Glutamatergic neuron (in vitro differentiated cells): ENCODE data around the gene FAM98B. TPM values are rescaled to one million over a fixed set of nuclear protein-coding genes. Genes with fewer than 3 reads are reported as not detected.

Experiments
- DNase-seq: peaks from one replicate; pipeline ENCODE4 v3.0.0; 2022
- H3K27ac Mint-ChIP-seq: one replicate; pipeline ENCODE4 v1.8.0; 2020; ENCODE audit warnings: mild to moderate bottlenecking, mixed read lengths, inconsistent platforms; ENCODE audit not compliant: unreplicated experiment
- H3K27me3 Mint-ChIP-seq: one replicate; pipeline ENCODE4 v1.8.0; 2020; ENCODE audit warnings: mild to moderate bottlenecking, moderate library complexity, mixed read lengths, inconsistent platforms; ENCODE audit not compliant: unreplicated experiment
- H3K36me3 Mint-ChIP-seq: one replicate; pipeline ENCODE4 v1.8.0; 2020; ENCODE audit warnings: mild to moderate bottlenecking, mixed read lengths, inconsistent platforms; ENCODE audit not compliant: unreplicated experiment
- H3K4me1 Mint-ChIP-seq: one replicate; pipeline ENCODE4 v1.8.0; 2020; ENCODE audit warnings: mild to moderate bottlenecking, low read depth, mixed read lengths, inconsistent platforms; ENCODE audit not compliant: unreplicated experiment
- H3K4me3 Mint-ChIP-seq: one replicate; pipeline ENCODE4 v1.8.0; 2020; ENCODE audit warnings: mild to moderate bottlenecking, mixed read lengths, inconsistent platforms; ENCODE audit not compliant: unreplicated experiment
- H3K9me3 Mint-ChIP-seq: one replicate; pipeline ENCODE4 v1.8.0; 2020; ENCODE audit warnings: mild to moderate bottlenecking, moderate library complexity, mixed read lengths, inconsistent platforms; ENCODE audit not compliant: unreplicated experiment
- total RNA-seq: library from RNA; stranded (reverse); fragmentation: NEBNext Ultra II Directional; extraction: Animal tissue kit (Norgen Biotek cat#: 25700); gene quantifications from one replicate; pipeline ENCODE4 v1.2.1, GENCODE V29; 2021; ENCODE audit not compliant: unreplicated experiment
- TF ChIP-seq, protein P1 (sequence below): fragments of 200-600 bp; sonication (generic); IDR thresholded peaks from one replicate; pipeline ENCODE4 v1.5.0; 2021; ENCODE audit not compliant: partially characterized antibody, unreplicated experiment

The FAM98B gene
- total RNA-seq, 1 donor from 2014 or later, result 19.9 TPM

DNA sequence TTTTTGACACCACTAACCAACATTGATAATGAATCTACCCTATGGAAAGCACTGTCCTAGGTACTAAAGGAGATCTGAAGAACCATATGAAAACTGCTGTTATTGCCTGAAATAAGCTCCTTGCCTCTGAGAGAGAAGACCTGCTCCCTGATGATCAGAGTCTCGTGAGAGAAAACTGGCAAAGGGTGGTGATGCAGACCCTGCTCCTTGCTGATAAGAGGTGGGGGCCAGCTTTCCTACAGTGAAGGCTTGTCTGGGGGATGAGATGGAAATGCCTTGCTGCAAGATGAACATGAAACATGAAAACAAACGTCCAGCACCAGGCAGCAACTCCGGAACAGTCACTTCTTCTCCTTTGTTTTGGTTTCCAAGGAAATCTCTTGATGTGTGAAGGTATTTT, 78.8 kb downstream of the FAM98B start:
- H3K36me3 Mint-ChIP-seq, result no peaks in the 10 kb centered on the region
- H3K9me3 Mint-ChIP-seq, result peaks cover 3% of the 10 kb centered on the region
- no peak overlapping the region for H3K27ac Mint-ChIP-seq
- peaks cover 3% of the 10 kb centered on the region for H3K27me3 Mint-ChIP-seq
- no peak overlapping the region for H3K4me3 Mint-ChIP-seq
- TF ChIP-seq, protein P1, sequence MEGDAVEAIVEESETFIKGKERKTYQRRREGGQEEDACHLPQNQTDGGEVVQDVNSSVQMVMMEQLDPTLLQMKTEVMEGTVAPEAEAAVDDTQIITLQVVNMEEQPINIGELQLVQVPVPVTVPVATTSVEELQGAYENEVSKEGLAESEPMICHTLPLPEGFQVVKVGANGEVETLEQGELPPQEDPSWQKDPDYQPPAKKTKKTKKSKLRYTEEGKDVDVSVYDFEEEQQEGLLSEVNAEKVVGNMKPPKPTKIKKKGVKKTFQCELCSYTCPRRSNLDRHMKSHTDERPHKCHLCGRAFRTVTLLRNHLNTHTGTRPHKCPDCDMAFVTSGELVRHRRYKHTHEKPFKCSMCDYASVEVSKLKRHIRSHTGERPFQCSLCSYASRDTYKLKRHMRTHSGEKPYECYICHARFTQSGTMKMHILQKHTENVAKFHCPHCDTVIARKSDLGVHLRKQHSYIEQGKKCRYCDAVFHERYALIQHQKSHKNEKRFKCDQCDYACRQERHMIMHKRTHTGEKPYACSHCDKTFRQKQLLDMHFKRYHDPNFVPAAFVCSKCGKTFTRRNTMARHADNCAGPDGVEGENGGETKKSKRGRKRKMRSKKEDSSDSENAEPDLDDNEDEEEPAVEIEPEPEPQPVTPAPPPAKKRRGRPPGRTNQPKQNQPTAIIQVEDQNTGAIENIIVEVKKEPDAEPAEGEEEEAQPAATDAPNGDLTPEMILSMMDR, result no peak
- no peaks in the 10 kb centered on the region for H3K4me1 Mint-ChIP-seq
- no peak for DNase-seq

DNA sequence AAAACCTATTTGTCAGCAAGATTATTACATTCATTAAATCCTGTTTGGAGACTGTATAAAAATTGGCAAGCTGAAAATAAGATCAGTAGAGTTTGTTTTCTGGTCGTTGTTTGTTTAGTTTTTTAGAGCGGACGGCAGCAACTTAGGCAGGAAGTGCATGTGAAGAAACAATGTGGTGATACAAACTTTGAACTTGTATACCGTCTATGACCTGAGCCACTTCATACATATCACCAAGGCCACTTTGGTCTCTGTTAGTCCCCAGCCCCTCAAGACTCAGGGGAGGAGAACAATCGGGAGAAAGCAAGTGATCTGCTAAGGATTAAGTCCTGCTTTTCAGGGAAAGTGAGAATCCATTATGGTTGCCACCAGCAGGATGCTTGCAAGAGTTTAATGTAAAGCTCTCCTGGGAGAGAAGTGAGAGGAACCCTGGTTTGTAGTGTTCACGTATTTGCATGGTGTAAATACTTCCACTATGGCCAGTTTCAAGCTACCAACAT, 79.5 kb downstream of the FAM98B start:
- H3K4me3 Mint-ChIP-seq, result no peak overlapping the region
- TF ChIP-seq, protein P1, result no peak
- no peak overlapping the region for H3K27ac Mint-ChIP-seq
- H3K4me1 Mint-ChIP-seq, result no peaks in the 10 kb centered on the region
- no peak for DNase-seq
- H3K27me3 Mint-ChIP-seq, result no peaks in the 10 kb centered on the region
- H3K9me3 Mint-ChIP-seq, result peaks cover 2% of the 10 kb centered on the region
- no peaks in the 10 kb centered on the region for H3K36me3 Mint-ChIP-seq

DNA sequence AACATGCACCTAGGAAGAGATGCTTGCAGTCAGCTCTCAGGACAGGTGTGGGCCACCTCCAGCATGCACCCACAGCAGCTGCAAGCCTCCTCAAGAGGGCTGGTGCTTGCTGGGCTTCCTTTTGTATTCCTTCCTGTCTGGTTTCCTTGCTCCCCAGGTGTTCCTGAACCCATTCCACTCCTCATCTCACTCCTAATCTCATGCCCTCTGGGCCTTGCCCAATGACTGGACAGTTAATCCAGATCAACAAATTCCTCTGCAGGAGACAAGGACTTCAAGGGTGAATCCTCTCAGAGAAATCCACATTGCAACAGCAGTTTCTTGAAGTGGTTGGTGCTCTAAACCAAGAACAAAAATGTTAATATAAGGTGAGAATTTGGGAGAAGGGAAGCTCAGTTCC, 80.0 kb downstream of the FAM98B start:
- Mint-ChIP-seq H3K27ac (no peak overlapping the region), H3K36me3 (no peaks in the 10 kb centered on the region), H3K4me3 (no peak overlapping the region), H3K4me1 (no peaks in the 10 kb centered on the region), H3K27me3 (no peaks in the 10 kb centered on the region), H3K9me3 (peaks cover 2% of the 10 kb centered on the region)
- DNase-seq, result no peak
- TF ChIP-seq, protein P1, result no peak

DNA sequence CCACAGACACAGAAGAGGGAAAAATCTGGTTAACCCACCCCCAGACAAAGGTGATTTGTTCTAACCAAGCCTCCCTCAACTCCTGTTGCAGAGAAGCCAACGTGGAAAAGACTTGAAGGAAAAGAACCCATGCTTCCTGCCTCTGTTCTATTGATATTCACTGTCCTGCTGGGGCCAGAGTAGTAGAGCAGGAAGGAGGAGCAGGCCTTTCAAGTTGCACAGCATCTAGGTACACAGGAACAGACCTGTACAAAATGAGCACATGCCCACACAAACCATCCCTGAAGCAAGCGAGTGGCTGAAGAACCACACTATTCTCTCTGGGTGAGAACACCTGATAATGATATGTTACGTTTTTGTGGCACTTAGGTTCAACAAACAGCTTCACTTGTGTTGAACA, 80.8 kb downstream of the FAM98B start:
- Mint-ChIP-seq H3K27ac (no peak overlapping the region), H3K4me3 (no peak overlapping the region), H3K9me3 (peaks cover 2% of the 10 kb centered on the region), H3K27me3 (no peaks in the 10 kb centered on the region), H3K4me1 (no peaks in the 10 kb centered on the region), H3K36me3 (no peaks in the 10 kb centered on the region)
- TF ChIP-seq, protein P1, result no peak
- DNase-seq, result no peak

DNA sequence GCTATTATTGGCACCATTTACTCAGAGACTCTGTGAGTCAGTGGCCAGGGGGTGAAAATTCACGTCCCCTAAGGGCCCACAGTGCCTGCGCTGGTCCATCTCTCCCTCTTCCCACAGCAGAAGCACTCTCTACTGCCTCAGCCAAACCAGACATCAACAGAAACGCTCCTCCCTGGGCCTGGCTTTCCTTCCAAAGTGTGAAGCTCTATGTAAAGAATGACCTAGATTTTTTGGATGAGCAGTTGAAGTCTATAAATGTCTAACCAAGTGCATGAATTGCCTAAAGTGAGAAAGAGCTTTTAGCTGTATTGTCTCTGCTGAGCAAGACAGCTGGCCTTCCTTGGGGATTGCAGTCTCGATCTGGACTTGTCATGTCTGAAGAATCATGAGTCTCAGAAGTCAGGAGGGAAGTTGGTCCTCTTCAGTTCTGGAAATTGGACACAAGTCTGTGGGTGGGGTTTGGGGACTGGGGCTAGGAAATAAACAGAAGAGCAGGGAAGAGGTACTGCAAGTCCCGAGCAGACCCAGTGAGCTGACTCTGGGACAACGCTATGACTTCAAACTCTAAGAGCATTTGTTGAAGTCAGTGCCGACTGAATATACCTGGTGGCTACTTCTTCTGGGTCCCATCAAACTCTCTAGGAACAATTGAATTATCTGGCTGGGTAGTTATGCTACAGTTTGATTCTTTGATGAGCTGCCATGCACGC, 81.7 kb downstream of the FAM98B start:
- no peaks in the 10 kb centered on the region for H3K4me1 Mint-ChIP-seq
- H3K27me3 Mint-ChIP-seq, result no peaks in the 10 kb centered on the region
- H3K9me3 Mint-ChIP-seq, result peaks cover 2% of the 10 kb centered on the region
- no peak overlapping the region for H3K27ac Mint-ChIP-seq
- no peak for DNase-seq
- no peak overlapping the region for H3K4me3 Mint-ChIP-seq
- H3K36me3 Mint-ChIP-seq, result no peaks in the 10 kb centered on the region
- TF ChIP-seq, protein P1, result no peak
